Right atrium auricular region (tissue), 2 donors: Measurements from ENCODE around the gene C9. TPM values are rescaled to one million over a fixed set of nuclear protein-coding genes. Genes with fewer than 3 reads are reported as not detected.
"Not testable (repeated sequence)": the region's sequence is repeated elsewhere in the genome, so short reads cannot be mapped to it uniquely, and the experiment has no call there.

Experiments used
- DNase-seq: peaks from one replicate; pipeline ENCODE4 v3.0.0-alpha.2; 2019; ENCODE audit warnings: low spot score
- H3K27ac ChIP-seq, 2 donors: fragments of 200-600 bp; sonication (generic); 1 replicate in 1 of 2; 2 replicates in 1 of 2; pipeline ENCODE4 v1.5.1; 2016 to 2019
- H3K27me3 ChIP-seq, 2 donors: fragments of 200-600 bp; sonication (generic); one replicate each; pipeline versions ENCODE4 v1.5.1 to v1.6.0; 2017 to 2019
- H3K36me3 ChIP-seq: fragments of 200-600 bp; sonication (generic); one replicate; pipeline ENCODE4 v1.5.1; 2016
- H3K4me1 ChIP-seq, 2 donors: fragments of 200-600 bp; sonication (generic); one replicate each; pipeline versions ENCODE4 v1.5.1 to v1.6.0; 2017 to 2019
- H3K4me3 ChIP-seq, 2 donors: fragments of 200-600 bp; sonication (generic); 1 replicate in 1 of 2; 2 replicates in 1 of 2; pipeline ENCODE4 v1.5.1; 2017 to 2019; ENCODE audit warnings: mild to moderate bottlenecking in 1 of 2, moderate library complexity in 1 of 2
- H3K9me3 ChIP-seq, 2 donors: fragments of 200-600 bp; sonication (generic); one replicate each; pipeline ENCODE4 v1.5.1; 2019
- total RNA-seq, 2 donors: library from RNA; depleted of rRNA; stranded (reverse); fragments of >200 nt; gene quantifications; one replicate each; pipeline ENCODE4 v1.1.0, GENCODE V29; 2016
- TF ChIP-seq, protein P1 (sequence below), 2 donors: fragments of 200-600 bp; sonication (generic); IDR thresholded peaks; one replicate each; pipeline ENCODE4 v1.5.1; 2019; ENCODE audit warnings: antibody characterized with exemption in 2 of 2

C9 gene
- total RNA-seq, 2 donors from 2014 or later: not detected

DNA sequence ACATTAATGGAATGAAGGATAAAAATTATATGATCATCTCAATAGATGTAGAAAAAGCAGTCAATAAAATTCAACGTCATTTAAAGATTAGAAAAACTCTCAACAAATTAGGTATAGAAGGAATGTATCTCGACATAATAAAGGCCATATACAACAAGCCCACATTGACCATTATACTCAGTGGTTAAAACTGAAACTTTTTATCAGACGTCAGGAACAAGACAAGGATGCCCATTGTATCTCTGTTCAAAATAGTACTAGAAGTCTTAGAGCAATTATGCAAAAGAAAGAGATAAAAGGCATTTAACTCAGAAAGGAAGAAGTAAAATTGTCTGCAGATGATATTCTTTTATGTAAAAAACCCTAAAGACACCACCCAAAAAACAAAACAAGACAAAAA lies 40.8 kb downstream of the C9 start:
- no peak for DNase-seq
- TF ChIP-seq, protein P1, sequence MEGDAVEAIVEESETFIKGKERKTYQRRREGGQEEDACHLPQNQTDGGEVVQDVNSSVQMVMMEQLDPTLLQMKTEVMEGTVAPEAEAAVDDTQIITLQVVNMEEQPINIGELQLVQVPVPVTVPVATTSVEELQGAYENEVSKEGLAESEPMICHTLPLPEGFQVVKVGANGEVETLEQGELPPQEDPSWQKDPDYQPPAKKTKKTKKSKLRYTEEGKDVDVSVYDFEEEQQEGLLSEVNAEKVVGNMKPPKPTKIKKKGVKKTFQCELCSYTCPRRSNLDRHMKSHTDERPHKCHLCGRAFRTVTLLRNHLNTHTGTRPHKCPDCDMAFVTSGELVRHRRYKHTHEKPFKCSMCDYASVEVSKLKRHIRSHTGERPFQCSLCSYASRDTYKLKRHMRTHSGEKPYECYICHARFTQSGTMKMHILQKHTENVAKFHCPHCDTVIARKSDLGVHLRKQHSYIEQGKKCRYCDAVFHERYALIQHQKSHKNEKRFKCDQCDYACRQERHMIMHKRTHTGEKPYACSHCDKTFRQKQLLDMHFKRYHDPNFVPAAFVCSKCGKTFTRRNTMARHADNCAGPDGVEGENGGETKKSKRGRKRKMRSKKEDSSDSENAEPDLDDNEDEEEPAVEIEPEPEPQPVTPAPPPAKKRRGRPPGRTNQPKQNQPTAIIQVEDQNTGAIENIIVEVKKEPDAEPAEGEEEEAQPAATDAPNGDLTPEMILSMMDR (IDR thresholded peaks at IDR 0.05): no peak
- no peaks in the 10 kb centered on the region for H3K36me3 ChIP-seq
- H3K27ac ChIP-seq: no peak overlapping the region
- no peaks in the 10 kb centered on the region for H3K4me1 ChIP-seq
- H3K4me3 ChIP-seq: no peak overlapping the region
- H3K9me3 ChIP-seq: peaks cover 0 to 13% of the 10 kb centered on the region in 2 donors
- no peaks in the 10 kb centered on the region for H3K27me3 ChIP-seq

DNA sequence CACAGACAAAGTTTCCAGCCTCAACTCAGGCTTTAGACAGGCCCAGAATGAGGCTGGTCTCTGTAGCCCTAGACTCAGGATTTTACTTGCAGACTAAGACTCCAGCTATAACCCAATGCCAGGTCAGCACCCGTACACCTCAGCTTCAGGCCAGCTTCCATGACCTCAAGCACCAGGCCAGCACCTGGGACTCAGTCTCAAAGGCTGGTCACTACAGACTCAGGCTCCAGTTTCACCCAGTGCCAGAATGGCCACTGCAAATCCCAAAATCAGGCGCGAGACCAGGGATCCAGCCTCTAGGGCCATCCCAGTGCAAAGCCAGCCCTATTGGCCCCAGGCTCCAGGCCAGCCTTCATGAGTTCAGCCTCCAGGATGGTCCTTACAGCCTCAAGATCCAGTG lies 44.9 kb downstream of the C9 start:
- H3K27ac ChIP-seq: no peak overlapping the region
- TF ChIP-seq, protein P1 (IDR thresholded peaks at IDR 0.05): no peak
- no peak for DNase-seq

DNA sequence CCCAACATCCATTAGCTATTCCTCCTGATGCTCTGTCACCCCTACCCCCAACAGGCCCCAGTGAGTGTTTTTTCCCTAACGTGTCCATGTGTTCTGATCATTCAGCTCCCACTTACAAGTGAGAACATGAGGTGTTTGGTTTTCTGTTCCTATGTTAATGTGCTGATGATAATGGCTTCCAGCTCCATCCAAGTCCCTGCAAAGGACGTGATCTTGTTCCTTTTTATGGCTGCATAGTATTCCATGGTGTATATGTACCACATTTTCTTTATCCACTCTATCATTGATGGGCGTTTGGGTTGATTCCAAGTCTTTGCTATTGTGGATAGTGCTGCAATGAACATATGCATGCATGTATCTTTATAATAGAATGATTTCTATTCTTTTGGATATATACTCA lies 47.8 kb downstream of the C9 start:
- not testable (repeated sequence) for H3K27ac ChIP-seq, H3K4me1 ChIP-seq, H3K4me3 ChIP-seq, DNase-seq, H3K27me3 ChIP-seq, H3K36me3 ChIP-seq
- peaks cover 0 to 13% of the 10 kb centered on the region in 2 donors for H3K9me3 ChIP-seq

More for the DNA sequence above, 44.9 kb downstream of the C9 start:
- no peaks in the 10 kb centered on the region for H3K36me3 ChIP-seq
- H3K27me3 ChIP-seq: no peaks in the 10 kb centered on the region
- peaks cover 0 to 13% of the 10 kb centered on the region in 2 donors for H3K9me3 ChIP-seq
- no peaks in the 10 kb centered on the region for H3K4me1 ChIP-seq
- no peak overlapping the region for H3K4me3 ChIP-seq

DNA sequence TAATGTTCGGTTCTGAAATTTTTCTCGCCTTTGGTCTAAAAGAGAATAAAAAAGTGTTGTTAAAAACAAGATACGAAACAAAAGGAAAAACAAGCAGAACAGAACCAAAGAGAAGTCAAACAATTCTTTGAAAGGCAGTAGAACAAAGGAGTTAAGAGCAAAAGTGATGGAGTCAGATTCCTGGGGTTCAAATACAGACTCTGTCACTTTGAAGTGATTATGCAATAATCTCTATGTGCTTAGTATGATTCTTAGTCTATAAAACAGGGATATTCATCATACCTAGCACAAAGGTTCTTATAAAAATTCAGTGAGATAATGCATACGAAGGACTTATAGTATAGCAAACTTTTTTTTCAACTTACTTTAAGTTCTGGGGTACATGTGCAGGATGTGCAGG lies 48.3 kb downstream of the C9 start:
- H3K27ac ChIP-seq: no peak overlapping the region
- H3K4me3 ChIP-seq: no peak overlapping the region
- no peak for DNase-seq
- TF ChIP-seq, protein P1 (IDR thresholded peaks at IDR 0.05): no peak
- H3K4me1 ChIP-seq: no peaks in the 10 kb centered on the region
- no peaks in the 10 kb centered on the region for H3K36me3 ChIP-seq
- no peaks in the 10 kb centered on the region for H3K27me3 ChIP-seq
- peaks cover 0 to 13% of the 10 kb centered on the region in 2 donors for H3K9me3 ChIP-seq

DNA sequence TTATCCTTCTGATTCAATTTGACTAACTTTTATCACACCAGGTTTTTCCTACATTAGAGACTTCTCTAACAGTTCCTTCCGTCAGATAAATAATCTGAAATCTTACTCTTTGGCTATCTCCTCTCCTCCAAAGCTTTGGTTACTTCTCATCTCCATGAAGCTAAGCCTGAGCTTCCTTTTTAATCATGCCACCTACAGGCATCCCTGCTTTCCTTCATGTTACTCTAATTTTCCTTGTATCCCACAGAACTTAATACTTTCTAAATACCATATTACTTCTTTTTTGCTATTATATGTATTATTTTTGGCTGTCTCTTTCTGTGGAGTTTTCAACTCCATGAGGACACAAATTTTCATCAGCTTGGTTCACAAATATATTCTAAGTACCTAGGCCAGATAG lies 49.7 kb downstream of the C9 start:
- no peak overlapping the region for H3K27ac ChIP-seq
- peaks cover 0 to 2% of the 10 kb centered on the region in 2 donors for H3K9me3 ChIP-seq
- DNase-seq: no peak
- H3K27me3 ChIP-seq: no peaks in the 10 kb centered on the region
- H3K4me1 ChIP-seq: no peaks in the 10 kb centered on the region
- TF ChIP-seq, protein P1 (IDR thresholded peaks at IDR 0.05): no peak
- H3K36me3 ChIP-seq: no peaks in the 10 kb centered on the region
- H3K4me3 ChIP-seq: no peak overlapping the region

DNA sequence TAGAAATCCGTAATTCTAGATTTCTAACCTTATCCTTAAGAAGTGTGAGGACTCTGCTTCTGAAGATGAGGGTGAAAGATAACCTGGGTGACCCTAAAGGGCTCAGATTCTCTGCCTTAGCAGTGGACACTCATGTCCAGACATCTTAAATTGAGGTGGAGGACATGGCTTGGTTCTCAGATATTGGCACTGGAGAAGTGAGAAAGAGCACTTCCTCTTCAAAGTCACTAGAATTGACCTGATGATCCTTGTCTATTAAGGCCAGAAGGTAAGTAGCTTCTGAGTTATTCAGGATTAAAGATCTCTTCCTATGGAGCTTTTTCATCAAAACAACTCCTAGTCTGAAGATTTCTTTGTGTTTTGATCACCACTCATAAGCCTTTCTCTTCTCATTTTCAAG lies 54.8 kb downstream of the C9 start:
- Histone ChIP-seq H3K9me3 (no peaks in the 10 kb centered on the region), H3K27ac (no peak overlapping the region), H3K36me3 (no peaks in the 10 kb centered on the region), H3K4me3 (no peak overlapping the region), H3K27me3 (no peaks in the 10 kb centered on the region), H3K4me1 (no peaks in the 10 kb centered on the region)
- TF ChIP-seq, protein P1 (IDR thresholded peaks at IDR 0.05): no peak
- DNase-seq: no peak
